Left colon (tissue), 2 donors: ENCODE results near the gene KBTBD6. TPM values are rescaled to one million over a fixed set of nuclear protein-coding genes. Genes with fewer than 3 reads are reported as not detected.
"Not testable (repeated sequence)": the region's sequence is repeated elsewhere in the genome, so short reads cannot be mapped to it uniquely, and the experiment has no call there.

Experiments
- ATAC-seq: fragments of 200-7000 bp; cut with Tn5 transposase; one replicate; pipeline ENCODE4 v1.9.1; 2020; ENCODE audit warnings: mild to moderate bottlenecking, moderate library complexity
- DNase-seq, 2 donors: peaks; one replicate each; pipeline ENCODE4 v3.0.0-alpha.2; 2020
- intact Hi-C, 2 donors: fragments of 100-400 bp; cut with DNase I in 1 of 2; cut with micrococcal nuclease in 1 of 2; formaldehyde crosslinking; loops; one replicate each; pipeline versions ENCODE4 v1.11.2 to v1.14.0; 2022; cut with DNase I, micrococcal nuclease
- long read RNA-seq: library from polyadenylated mRNA; unstranded; transcript quantifications from one replicate; pipeline ENCODE4 v2.0.0, GENCODE V29; 2021
- total RNA-seq, 2 donors: library from RNA; stranded (reverse); fragmentation: NEBNext Ultra II Directional; extraction: Animal tissue kit (Norgen Biotek cat#: 25700); gene quantifications; one replicate each; pipeline ENCODE4 v1.2.1, GENCODE V29; 2021
- donor health status: DM: no; HTN: no; CAD: no.
- donor health status: DM: yes; HTN: yes; CAD: no.

KBTBD6 gene, protein sequence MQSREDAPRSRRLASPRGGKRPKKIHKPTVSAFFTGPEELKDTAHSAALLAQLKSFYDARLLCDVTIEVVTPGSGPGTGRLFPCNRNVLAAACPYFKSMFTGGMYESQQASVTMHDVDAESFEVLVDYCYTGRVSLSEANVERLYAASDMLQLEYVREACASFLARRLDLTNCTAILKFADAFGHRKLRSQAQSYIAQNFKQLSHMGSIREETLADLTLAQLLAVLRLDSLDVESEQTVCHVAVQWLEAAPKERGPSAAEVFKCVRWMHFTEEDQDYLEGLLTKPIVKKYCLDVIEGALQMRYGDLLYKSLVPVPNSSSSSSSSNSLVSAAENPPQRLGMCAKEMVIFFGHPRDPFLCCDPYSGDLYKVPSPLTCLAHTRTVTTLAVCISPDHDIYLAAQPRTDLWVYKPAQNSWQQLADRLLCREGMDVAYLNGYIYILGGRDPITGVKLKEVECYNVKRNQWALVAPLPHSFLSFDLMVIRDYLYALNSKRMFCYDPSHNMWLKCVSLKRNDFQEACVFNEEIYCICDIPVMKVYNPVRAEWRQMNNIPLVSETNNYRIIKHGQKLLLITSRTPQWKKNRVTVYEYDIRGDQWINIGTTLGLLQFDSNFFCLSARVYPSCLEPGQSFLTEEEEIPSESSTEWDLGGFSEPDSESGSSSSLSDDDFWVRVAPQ
- total RNA-seq, result 1 to 10 TPM; 3.3 to 3.7 TPM
- long read RNA-seq, full-length matches to known transcripts, result 6 of 6 reads
- long read RNA-seq, partial matches to known transcripts, result 0 of 6 reads
- long read RNA-seq, other reads (novel, unspliced or antisense), result 0 of 6 reads

DNA sequence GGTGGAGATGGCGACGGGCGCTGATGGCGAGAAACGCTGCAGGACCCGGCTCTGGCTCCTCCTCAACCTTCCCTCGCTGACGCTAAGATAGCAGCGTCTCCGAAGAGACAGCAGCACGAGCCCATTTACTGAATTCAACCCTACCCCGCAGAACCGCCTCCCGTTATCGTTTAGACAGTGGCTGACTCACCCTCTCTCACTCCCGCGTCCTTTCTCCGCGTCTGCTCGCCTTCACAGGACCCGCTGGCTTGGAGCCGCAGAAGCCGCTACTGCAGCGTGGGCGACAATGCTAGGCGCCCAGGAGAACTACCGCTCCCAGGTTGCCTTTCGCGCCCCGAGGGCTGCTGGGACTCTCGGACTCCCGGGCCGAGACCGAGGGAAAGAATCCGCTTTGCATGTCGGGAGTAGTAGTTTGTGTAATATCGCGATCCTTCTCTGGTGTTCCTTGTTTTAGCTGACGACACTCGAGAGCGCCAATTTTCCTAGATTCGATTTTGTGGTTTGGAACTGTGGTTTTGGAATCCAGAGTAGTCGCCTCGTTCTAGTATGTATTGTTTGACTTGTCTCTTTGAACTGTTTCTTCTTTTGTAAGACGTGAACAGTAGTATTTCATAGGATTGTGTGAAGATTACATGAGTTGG lies at the start of gene KBTBD6:
Gene KBTBD6 (minus strand): TSS at position 291 of the 641 bp plus-strand sequence. CDS start 291 bp downstream, outside the sequence.
- peak; percentile 100 for ATAC-seq
- DNase-seq, result peak; percentile 94 to 96
- intact Hi-C loops, result loop anchor here in 1 of 2 donors (2.0 kb wide), 1 partner anchor 62 kb away; the partner anchor contains the start of gene KBTBD7

GRCh38 chr13:41182231-41182630 lies 49.6 kb upstream of the KBTBD6 start:
- DNase-seq (no peak), ATAC-seq (no peak)
- intact Hi-C loops, result no loop called here

GRCh38 chr13:41179593-41180250 lies 47.1 kb upstream of the KBTBD6 start:
- ATAC-seq (no peak), DNase-seq (no peak)
- intact Hi-C loops, result no loop called here

DNA sequence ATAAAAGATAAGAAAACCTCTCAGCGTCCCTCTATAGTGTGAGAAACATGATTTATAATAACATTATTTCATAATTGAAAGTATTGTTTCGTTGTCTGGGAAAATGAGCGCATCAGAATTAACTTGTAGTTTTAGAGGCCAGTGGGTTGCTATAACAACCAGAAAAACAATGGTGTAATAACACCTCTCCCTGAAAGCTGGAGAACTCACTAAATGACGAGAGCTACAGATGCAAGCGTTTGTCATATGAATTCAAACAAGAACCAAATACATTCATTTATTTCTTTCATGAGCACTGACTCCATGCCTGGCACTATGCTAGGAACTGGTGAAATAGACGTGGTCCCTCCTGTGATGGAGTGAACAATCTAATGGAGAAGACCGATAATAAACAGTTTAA lies 45.4 kb upstream of the KBTBD6 start:
- ATAC-seq, result no peak

GRCh38 chr13:41177616-41178015 lies 45.0 kb upstream of the KBTBD6 start:
- ATAC-seq, result no peak
- intact Hi-C loops, result no loop called here

More for the DNA sequence above, 45.4 kb upstream of the KBTBD6 start:
- intact Hi-C loops, result no loop called here
- no peak for DNase-seq

GRCh38 chr13:41175576-41175975 lies 43.0 kb upstream of the KBTBD6 start:
- intact Hi-C loops, DNase-seq, ATAC-seq: not testable (repeated sequence)

More at GRCh38 chr13:41177616-41178015, 45.0 kb upstream of the KBTBD6 start:
- DNase-seq, result no peak

- ATAC-seq (no peak), DNase-seq (no peak)
- intact Hi-C loops, result no loop called here
Measured at GRCh38 chr13:41162151-41162550, 29.5 kb upstream of the KBTBD6 start.

DNA sequence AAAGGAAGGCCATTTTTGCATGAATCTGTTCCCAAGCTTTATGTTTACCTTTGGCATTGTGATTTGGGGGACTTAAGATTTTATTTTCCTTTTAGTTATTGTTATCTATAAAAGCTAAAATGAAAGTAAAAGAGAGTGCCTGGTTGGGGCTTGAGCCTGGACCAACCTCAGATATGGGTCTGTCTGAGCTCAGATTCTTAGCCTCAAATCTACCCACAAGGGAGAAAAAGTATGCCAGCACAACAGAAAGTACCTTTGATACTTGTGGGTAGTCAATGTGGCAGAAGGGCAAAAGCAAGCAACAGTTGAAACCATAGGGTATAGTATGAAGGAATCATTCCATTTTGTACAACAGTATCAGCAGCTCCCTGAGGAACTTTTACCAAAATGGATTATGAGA lies 26.6 kb upstream of the KBTBD6 start:
- DNase-seq, result no peak
- intact Hi-C loops, result no loop called here
- no peak for ATAC-seq

DNA sequence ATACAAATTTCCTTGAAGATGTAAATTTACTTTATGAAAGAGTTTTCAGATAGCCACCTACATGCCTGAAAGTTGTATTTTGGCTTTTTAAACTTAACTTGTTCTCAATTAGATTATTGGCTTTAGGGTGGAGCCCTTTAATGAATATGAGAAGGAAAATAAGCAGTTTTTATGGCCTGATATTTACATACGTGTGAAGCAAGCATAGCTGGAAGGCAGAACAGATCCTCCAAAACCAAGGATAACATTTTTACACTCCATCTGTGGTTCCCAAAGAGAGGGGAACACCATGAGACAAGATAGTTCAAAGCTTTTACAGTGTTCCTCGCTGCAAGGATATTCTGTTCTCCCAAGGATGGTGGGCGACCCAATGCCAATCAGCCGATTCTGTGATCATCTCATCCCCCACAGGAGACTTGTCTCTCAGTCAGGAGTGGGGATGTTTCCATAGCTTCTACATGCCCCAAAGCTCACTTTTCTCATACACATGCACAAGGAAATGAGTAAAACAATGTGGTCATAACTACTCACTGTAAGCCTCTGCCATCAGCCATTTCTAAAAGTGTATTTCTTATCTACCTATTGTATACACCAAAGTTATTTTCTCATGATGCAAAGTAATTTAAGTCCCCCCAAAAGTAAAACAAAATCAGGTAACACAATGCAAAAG lies 24.6 kb upstream of the KBTBD6 start:
- DNase-seq, result no peak
- no peak for ATAC-seq
- intact Hi-C loops, result no loop called here

GRCh38 chr13:41156620-41157019 lies 24.0 kb upstream of the KBTBD6 start:
- intact Hi-C loops, result no loop called here
- no peak for ATAC-seq
- DNase-seq, result no peak

- intact Hi-C loops, result no loop called here
- ATAC-seq (no peak), DNase-seq (no peak)
Measured at GRCh38 chr13:41154042-41154441, 21.4 kb upstream of the KBTBD6 start.

DNA sequence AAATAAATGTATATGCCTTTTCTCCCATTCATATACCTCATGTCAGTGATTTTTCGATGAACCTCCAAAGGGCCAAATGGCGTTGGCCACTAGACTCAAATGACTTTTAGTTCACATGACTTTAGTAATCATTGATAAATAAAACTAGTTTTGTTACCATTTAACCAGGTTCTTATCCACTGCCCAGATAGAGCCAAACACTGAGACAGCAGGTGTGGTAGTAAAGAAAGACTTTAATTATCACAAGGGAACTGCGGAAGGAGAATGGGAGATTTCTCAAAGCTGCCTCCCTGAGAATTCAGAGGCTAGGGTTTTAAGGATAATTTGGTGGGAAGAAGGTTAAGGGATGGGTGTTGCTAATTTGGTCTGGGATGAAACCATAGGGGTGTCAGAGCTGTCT lies 19.4 kb upstream of the KBTBD6 start:
- intact Hi-C loops, result no loop called here
- ATAC-seq, result no peak
- DNase-seq, result no peak

DNA sequence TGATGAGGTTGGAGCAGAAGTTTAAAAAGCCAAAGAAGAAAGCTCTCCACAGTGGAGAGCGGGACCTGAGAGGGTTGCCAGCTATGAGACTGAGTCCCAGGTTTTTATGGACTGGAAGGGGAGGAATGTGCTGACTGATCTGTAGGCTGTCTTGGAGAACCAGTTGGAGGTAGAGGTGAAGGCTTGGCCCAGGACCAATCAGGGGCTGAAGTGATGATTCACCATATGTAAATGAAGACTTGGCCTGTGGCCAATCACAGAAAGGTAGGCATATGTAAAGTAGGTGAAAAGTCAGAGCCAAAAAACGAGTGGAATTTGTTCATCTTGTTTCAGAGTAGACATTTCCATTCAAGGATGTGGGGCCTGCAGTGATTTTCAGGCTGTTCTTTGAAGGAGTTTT lies 17.5 kb upstream of the KBTBD6 start:
- intact Hi-C loops, result no loop called here
- ATAC-seq, result no peak
- DNase-seq, result no peak

- DNase-seq (no peak), ATAC-seq (no peak)
- intact Hi-C loops, result no loop called here
Measured at GRCh38 chr13:41148419-41149283, 16.0 kb upstream of the KBTBD6 start.

- intact Hi-C loops, result no loop called here
- DNase-seq, result no peak
- ATAC-seq, result no peak
Measured at GRCh38 chr13:41145136-41145908, 12.7 kb upstream of the KBTBD6 start.

DNA sequence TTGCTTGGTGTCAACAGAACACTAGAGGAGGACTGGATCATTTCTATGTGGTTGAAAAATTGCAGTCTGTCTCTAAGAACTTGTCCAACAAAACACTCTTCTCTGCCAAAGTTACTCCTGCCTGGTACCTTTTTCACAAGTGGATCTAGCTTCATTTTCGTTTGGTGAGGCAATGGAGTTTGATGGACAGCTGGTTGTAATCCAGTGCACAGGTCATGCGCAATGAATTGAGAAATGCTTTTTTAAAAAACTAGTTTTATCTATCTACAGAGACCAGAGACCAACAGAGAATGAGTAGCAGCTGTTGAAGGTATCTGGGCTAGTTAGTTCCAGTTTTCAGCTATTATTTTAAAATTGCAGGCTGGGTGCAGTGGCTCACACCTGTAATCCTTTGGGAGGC lies 12.0 kb upstream of the KBTBD6 start:
- DNase-seq (no peak), ATAC-seq (no peak)
- intact Hi-C loops, result no loop called here
